ENCODE data around the gene SLC2A5.
"Not testable (repeated sequence)": the region's sequence is repeated elsewhere in the genome, so short reads cannot be mapped to it uniquely, and the experiment has no call there.

SLC2A5 gene

DNA sequence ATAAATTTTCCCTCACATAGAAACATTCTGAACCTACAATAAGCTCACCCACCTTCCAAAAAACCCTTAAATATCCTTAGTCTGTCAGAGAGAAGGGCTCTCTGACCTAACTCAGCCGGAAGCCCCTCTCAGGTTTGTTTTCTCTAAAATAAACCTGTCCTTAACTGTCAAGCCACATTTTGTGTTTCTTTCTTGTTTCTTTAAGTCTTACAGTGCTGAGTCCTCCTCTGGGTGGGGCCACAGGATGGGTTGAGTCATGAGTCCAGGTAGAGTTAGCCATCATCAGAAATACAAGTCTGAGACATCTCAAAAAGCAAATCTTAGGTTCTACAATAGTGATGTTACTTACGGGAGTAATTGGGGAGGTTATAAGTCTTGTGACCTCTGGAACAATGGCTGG, 26.4 kb upstream of the SLC2A5 start:
- H3K9ac ChIP-seq (ENCODE audit: low read depth, low read length) = no peak overlapping the region
- no peaks in the 10 kb centered on the region for H3K79me2 ChIP-seq (ENCODE audit: insufficient read depth, low read length)
- no peaks in the 10 kb centered on the region for H3K9me3 ChIP-seq (ENCODE audit: insufficient read depth, low read length, severe bottlenecking)
- peaks cover 8% of the 10 kb centered on the region for H3K27me3 ChIP-seq (ENCODE audit: insufficient read depth, low read length, poor library complexity)
- ATAC-seq (ENCODE audit: insufficient read depth, low read depth) = no peak
- no peak overlapping the region for H3K4me2 ChIP-seq (ENCODE audit: insufficient read depth, low read length)
- H3K36me3 ChIP-seq (ENCODE audit: insufficient read depth, low read length) = no peaks in the 10 kb centered on the region
- H3K27ac ChIP-seq (ENCODE audit: low read length) = no peak overlapping the region
- no peaks in the 10 kb centered on the region for H4K20me1 ChIP-seq (ENCODE audit: insufficient read depth, low read length)
- H3K4me3 ChIP-seq (ENCODE audit: low read depth in 1 of 2, low read length in 2 of 2) = no peak overlapping the region
- DNase-seq = no peak
- TF ChIP-seq, protein P1, sequence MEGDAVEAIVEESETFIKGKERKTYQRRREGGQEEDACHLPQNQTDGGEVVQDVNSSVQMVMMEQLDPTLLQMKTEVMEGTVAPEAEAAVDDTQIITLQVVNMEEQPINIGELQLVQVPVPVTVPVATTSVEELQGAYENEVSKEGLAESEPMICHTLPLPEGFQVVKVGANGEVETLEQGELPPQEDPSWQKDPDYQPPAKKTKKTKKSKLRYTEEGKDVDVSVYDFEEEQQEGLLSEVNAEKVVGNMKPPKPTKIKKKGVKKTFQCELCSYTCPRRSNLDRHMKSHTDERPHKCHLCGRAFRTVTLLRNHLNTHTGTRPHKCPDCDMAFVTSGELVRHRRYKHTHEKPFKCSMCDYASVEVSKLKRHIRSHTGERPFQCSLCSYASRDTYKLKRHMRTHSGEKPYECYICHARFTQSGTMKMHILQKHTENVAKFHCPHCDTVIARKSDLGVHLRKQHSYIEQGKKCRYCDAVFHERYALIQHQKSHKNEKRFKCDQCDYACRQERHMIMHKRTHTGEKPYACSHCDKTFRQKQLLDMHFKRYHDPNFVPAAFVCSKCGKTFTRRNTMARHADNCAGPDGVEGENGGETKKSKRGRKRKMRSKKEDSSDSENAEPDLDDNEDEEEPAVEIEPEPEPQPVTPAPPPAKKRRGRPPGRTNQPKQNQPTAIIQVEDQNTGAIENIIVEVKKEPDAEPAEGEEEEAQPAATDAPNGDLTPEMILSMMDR (IDR thresholded peaks at IDR 0.05; ENCODE audit: borderline replicate concordance, extremely low read depth, low read length, poor library complexity, severe bottlenecking) = no peak
- no peak for TF ChIP-seq EZH2 (IDR thresholded peaks at IDR 0.05; ENCODE audit: borderline replicate concordance, low read depth, low read length, severe bottlenecking)
- no peak overlapping the region for H2AFZ ChIP-seq (ENCODE audit: low read depth, low read length)
- no peaks in the 10 kb centered on the region for H3K4me1 ChIP-seq (ENCODE audit: insufficient read depth, low read length)

DNA sequence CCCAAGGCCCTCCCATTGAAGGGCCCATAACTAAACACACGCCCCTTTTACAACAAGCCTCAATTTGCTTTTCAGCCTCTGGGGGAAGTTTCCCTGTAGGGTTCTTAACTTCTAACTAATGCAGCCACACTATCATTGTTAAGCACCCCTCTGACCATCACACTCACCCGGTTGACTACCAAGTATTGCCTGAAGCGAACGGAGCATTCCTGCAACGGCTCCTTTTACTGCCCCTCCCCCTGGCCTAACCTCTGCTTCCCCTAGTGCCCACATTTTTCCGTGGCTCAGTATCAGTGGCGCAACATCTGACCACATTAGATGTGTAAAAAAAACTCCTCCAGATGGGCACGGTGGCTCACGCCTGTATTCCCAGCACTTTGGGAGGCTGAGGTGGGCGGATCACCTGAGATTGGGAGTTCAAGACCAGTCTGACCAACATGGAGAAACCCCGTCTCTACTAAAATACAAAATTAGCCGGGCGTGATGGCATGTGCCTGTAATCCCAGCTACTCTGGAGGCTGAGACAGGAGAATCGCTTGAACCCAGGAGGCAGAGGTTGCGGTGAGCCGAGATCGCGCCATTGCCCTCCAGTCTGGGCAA, 24.7 kb upstream of the SLC2A5 start:
- not testable (repeated sequence) for H3K27ac ChIP-seq (ENCODE audit: low read length); H3K36me3 ChIP-seq (ENCODE audit: insufficient read depth, low read length); H3K9me3 ChIP-seq (ENCODE audit: insufficient read depth, low read length, severe bottlenecking); ATAC-seq (ENCODE audit: insufficient read depth, low read depth); H3K4me1 ChIP-seq (ENCODE audit: insufficient read depth, low read length); DNase-seq; H3K9ac ChIP-seq (ENCODE audit: low read depth, low read length); H3K4me3 ChIP-seq (ENCODE audit: low read depth in 1 of 2, low read length in 2 of 2); H3K79me2 ChIP-seq (ENCODE audit: insufficient read depth, low read length); H2AFZ ChIP-seq (ENCODE audit: low read depth, low read length); H4K20me1 ChIP-seq (ENCODE audit: insufficient read depth, low read length); H3K27me3 ChIP-seq (ENCODE audit: insufficient read depth, low read length, poor library complexity); H3K4me2 ChIP-seq (ENCODE audit: insufficient read depth, low read length)

DNA sequence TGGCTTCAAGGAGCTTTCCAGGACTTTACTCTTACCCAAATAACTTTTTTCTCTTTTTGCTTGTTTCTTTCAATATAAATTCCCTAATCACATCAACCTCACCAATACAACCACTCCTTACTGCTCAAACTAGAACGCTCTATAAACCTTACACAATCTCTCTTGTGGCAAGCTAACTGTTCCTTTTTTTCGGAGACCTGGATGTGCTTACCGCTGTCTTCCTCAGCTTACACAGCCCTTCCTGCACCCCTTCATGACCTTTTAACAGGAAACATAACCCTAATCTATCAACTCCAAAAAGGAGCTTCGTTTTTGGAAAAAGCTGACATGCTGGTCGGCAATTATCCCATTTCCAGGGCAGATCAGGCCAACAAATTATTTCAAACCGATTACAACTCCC, 24.1 kb upstream of the SLC2A5 start:
- Histone ChIP-seq H3K79me2 (ENCODE audit: insufficient read depth, low read length) (no peaks in the 10 kb centered on the region), H2AFZ (ENCODE audit: low read depth, low read length) (no peak overlapping the region; the same call in 1 of the 2 replicates), H3K9me3 (ENCODE audit: insufficient read depth, low read length, severe bottlenecking) (no peaks in the 10 kb centered on the region), H3K9ac (ENCODE audit: low read depth, low read length) (no peak overlapping the region), H3K27me3 (ENCODE audit: insufficient read depth, low read length, poor library complexity) (peaks cover 12% of the 10 kb centered on the region), H3K4me3 (ENCODE audit: low read depth in 1 of 2, low read length in 2 of 2) (no peak overlapping the region), H3K4me1 (ENCODE audit: insufficient read depth, low read length) (no peaks in the 10 kb centered on the region), H3K27ac (ENCODE audit: low read length) (no peak overlapping the region), H3K4me2 (ENCODE audit: insufficient read depth, low read length) (no peak overlapping the region), H4K20me1 (ENCODE audit: insufficient read depth, low read length) (no peaks in the 10 kb centered on the region), H3K36me3 (ENCODE audit: insufficient read depth, low read length) (no peaks in the 10 kb centered on the region)
- ATAC-seq (ENCODE audit: insufficient read depth, low read depth) (no peak), DNase-seq (no peak)
- TF ChIP-seq, protein P1 (IDR thresholded peaks at IDR 0.05; ENCODE audit: borderline replicate concordance, extremely low read depth, low read length, poor library complexity, severe bottlenecking) = no peak
- TF ChIP-seq EZH2 (IDR thresholded peaks at IDR 0.05; ENCODE audit: borderline replicate concordance, low read depth, low read length, severe bottlenecking) = no peak

DNA sequence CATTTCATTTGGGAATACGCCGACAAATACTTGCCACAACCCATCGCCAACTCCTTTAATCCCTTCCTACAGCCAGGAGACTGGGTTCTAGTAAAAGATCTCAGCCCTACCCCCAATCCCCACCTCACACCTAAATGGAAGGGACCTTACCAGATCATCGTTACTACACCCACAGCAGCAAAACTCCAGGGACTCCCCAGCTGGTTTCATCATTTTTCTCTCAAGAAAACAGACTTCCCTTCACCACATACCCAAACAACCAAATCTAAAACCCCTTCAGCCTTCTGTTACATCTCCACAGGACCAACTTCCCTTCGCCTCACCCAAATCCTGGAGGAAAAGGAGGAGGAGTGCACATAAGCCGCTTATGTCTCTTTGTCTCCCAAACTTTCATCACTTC, 23.7 kb upstream of the SLC2A5 start:
- Histone ChIP-seq H3K36me3 (ENCODE audit: insufficient read depth, low read length) (no peaks in the 10 kb centered on the region), H3K27ac (ENCODE audit: low read length) (no peak overlapping the region)
- no peak for ATAC-seq (ENCODE audit: insufficient read depth, low read depth)

More for the DNA sequence above, 23.7 kb upstream of the SLC2A5 start:
- Histone ChIP-seq H3K9me3 (ENCODE audit: insufficient read depth, low read length, severe bottlenecking) (no peaks in the 10 kb centered on the region), H3K27me3 (ENCODE audit: insufficient read depth, low read length, poor library complexity) (peaks cover 12% of the 10 kb centered on the region), H4K20me1 (ENCODE audit: insufficient read depth, low read length) (no peaks in the 10 kb centered on the region), H3K4me2 (ENCODE audit: insufficient read depth, low read length) (no peak overlapping the region), H3K4me1 (ENCODE audit: insufficient read depth, low read length) (no peaks in the 10 kb centered on the region), H2AFZ (ENCODE audit: low read depth, low read length) (no peak overlapping the region), H3K79me2 (ENCODE audit: insufficient read depth, low read length) (no peaks in the 10 kb centered on the region), H3K4me3 (ENCODE audit: low read depth in 1 of 2, low read length in 2 of 2) (no peak overlapping the region), H3K9ac (ENCODE audit: low read depth, low read length) (no peak overlapping the region)
- TF ChIP-seq, protein P1 (IDR thresholded peaks at IDR 0.05; ENCODE audit: borderline replicate concordance, extremely low read depth, low read length, poor library complexity, severe bottlenecking) = no peak
- no peak for TF ChIP-seq EZH2 (IDR thresholded peaks at IDR 0.05; ENCODE audit: borderline replicate concordance, low read depth, low read length, severe bottlenecking)
- no peak for DNase-seq
